HG03159 (cell line): ENCODE measurements around the gene FAM163B.

Experiments
- ATAC-seq: cut with Tn5 transposase; IDR thresholded peaks from one replicate; pipeline ENCODE4 v1.9.1; 2021; ENCODE audit warnings: mild to moderate bottlenecking, moderate library complexity; ENCODE audit not compliant: unreplicated experiment

FAM163B gene

GRCh38 chr9:133609311-133610098, at the start of gene FAM163B:
TSS of gene FAM163B (minus strand) at chr9:133609389. CDS start at chr9:133580223, 29,166 bp downstream.
- no peak for ATAC-seq

GRCh38 chr9:133657120-133657661, 48.0 kb upstream of the FAM163B start:
- ATAC-seq, result no peak

DNA sequence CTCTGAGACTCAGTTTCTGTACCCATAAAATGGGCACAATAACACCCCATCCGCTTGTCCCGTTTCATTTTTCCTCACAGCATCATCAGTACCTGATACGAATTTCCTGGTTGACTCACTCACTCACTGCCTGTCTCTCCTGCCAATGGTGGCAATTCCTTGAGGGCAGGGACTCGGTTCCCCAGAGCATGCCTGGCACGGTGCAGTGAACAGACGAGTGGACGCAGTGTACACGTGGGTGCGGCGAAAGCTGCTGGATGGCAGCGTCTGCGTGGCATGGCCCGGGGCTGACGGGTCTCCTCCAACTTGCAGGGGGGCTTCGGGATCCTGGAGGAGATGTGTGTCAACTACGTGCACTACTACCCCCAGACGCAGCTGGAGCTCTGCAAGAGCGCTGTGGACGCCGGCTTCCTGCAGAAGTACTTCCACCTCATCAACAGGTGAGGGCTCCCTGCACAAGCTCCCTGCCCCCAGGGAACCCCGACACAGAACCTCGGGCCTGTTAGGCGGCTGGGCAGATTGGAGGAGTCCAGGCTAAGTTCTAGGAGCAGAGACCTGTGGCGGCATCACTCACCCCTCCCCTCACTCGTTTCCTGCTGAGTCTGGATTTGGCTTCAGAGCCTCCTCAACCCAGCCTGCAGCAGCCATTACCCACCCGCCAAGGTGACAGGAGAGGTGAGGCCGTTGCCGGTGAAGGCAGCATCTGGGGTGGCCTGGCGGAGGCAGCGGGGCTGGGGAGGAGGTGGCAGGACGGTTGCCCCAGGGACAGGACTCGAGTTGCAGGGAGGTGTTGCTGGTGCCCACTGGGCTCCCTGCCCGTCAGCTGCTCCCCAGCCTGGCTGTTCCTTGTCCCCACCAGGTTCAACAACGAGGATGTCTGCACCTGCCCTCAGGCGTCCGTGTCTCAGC, 47.3 kb upstream of the FAM163B start:
- ATAC-seq, result no peak

GRCh38 chr9:133655701-133656100, 46.5 kb upstream of the FAM163B start:
- ATAC-seq, result no peak

- no peak for ATAC-seq
Measured at GRCh38 chr9:133654736-133655657, 45.8 kb upstream of the FAM163B start.

DNA sequence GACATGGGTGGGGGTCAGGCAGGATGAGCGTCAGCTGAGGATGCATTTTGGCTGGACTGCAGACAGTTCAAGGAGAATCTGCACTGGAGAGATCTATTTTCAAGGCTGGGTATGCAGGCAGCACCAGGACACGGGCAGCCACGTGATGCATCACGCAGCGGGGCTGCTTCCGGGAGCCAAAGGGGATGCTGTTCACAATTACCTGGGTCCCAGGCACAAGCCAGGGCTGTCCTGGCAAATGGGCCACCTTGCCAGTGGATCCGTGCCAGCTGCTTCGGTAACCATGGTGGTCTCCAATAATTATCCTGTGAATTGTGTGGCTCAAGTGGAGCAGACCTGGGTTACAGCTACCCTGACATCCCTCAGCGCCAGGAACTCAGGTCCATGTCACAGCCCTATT, 44.4 kb upstream of the FAM163B start:
- ATAC-seq, result no peak

- no peak for ATAC-seq
Measured at GRCh38 chr9:133650026-133650425, 40.8 kb upstream of the FAM163B start.

GRCh38 chr9:133649194-133649593, 40.0 kb upstream of the FAM163B start:
- ATAC-seq, result no peak

DNA sequence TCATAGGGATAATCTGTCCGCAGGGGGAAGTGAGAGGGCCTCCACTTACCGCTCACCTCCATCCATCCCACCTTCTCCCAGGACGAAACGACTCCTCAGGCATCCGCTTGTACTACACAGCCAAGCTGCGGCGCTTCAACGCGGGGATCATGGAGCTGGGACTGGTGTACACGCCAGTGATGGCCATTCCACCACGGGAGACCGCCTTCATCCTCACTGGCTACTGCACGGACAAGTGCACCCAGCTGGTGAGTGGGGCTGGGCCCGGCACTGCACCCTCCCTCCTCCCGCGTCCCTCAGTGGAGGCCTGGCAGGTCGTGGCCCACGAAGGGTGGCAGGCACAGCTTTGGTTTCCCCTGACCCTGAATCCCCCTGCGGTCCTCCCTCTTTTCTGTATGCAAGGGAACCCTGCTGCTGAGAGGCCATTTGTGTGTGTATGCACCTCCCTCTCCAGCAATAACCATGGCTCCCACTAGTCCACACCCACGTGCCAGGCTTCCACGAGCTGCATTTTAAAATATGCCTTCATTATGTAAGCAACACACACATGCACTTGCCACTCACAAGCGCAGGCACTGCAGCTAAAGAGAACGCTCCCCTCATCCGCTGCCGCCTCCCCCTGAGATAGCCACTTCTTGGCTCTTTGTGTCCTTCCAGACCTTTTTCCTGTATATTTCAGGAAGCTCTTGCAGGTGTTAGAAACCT, 38.7 kb upstream of the FAM163B start:
- no peak for ATAC-seq

DNA sequence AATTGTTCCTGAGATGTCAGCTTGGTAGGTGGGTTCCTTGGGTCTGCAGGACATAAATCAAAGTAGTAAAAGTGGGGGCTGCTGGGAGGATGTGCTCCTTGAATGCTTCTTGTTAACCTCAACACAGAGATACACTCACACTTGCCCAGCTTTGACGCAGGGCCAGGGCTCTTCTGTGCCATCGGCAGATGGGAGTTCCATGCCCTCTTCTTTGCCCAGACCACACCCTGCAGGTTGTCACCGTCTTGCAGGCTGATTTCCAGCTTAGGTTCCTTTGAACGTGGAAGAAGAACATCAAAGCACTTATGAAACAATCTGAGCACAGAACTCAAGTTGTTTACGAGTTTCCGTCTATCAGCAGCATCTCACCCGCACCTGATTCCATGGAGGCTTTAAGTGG, 38.0 kb upstream of the FAM163B start:
- no peak for ATAC-seq

- ATAC-seq, result no peak
Measured at GRCh38 chr9:133645021-133645765, 36.0 kb upstream of the FAM163B start.

- no peak for ATAC-seq
Measured at GRCh38 chr9:133643978-133644760, 35.0 kb upstream of the FAM163B start.

GRCh38 chr9:133643362-133643755, 34.2 kb upstream of the FAM163B start:
- ATAC-seq, result no peak

DNA sequence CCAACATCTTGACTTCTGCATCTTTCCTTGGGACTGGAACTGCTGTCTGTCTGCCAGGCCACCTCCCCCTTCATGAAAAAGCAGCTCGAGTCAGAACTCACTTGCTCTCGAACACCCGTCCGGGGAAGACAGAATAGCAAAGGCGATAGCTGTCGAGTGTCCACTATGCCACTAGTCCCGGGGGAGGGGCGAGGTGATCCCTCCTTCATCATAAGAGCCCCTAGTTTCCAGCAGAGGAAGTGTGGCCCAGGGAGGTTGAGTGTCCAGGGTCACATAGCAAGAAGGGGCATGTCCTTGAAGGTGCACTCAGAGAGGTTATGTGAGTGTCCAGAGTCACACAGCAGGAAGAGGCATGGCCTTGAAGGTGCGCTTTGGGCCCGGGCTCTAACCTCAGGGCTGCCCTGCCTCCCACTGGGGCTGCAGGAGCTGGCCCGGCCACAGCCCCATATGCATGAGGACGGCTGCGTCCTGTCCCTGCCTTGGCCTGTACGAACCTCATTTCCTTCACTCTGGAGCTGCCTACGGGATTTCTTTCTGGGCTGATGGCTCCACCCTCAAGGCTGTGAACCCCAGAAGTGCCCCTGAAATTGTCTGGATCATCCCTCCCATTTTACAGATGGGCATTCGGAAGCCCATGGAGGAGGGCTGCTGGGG, 33.6 kb upstream of the FAM163B start:
- no peak for ATAC-seq

- ATAC-seq, result no peak
Measured at GRCh38 chr9:133641861-133642595, 32.8 kb upstream of the FAM163B start.

DNA sequence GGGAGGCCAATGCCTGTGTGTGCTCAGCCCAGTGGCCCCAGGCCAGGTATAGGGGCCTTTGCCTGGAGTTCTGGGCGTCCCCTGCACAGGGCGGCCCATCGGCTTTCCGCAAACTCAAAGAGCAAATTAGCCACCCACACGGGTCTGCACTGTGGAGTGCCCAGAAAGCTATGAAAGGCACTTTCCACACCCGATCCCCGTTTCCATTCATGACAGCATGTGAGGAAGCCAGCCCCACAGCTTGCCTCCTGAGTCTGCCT, 32.1 kb upstream of the FAM163B start:
- no peak for ATAC-seq

- ATAC-seq, result no peak
Measured at GRCh38 chr9:133640580-133641395, 31.6 kb upstream of the FAM163B start.
